Ectodermal cell (in vitro differentiated cells): ENCODE results near the gene GNG4.
"Not testable (repeated sequence)": the region's sequence is repeated elsewhere in the genome, so short reads cannot be mapped to it uniquely, and the experiment has no call there.

Experiments
- H3K27ac ChIP-seq: 2 replicates; pipeline ENCODE4 v1.7.0; 2013; ENCODE audit warnings: mild to moderate bottlenecking, low read depth, low read length; ENCODE audit not compliant: insufficient read depth, poor library complexity, severe bottlenecking
- H3K27me3 ChIP-seq: 2 replicates; pipeline ENCODE4 v1.7.0; 2013; ENCODE audit warnings: mild to moderate bottlenecking, low read length; ENCODE audit not compliant: insufficient read depth, control insufficient read depth, poor library complexity, severe bottlenecking
- H3K36me3 ChIP-seq: one replicate; pipeline ENCODE4 v1.7.0; 2013; ENCODE audit warnings: low read length; ENCODE audit not compliant: control insufficient read depth, insufficient read depth
- H3K4me1 ChIP-seq: one replicate; pipeline ENCODE4 v1.7.0; 2013; ENCODE audit warnings: low read length; ENCODE audit not compliant: control insufficient read depth, insufficient read depth
- H3K4me3 ChIP-seq: 2 replicates; pipeline ENCODE4 v1.7.0; 2013; ENCODE audit warnings: low read depth, low read length, control low read depth; ENCODE audit not compliant: insufficient read depth
- H3K9me3 ChIP-seq: 2 replicates; pipeline ENCODE4 v1.7.0; 2013; ENCODE audit warnings: mild to moderate bottlenecking, low read length, moderate library complexity; ENCODE audit not compliant: control insufficient read depth
- whole genome bisulfite sequencing, 2 experiments: methylation state at CpG; one replicate each; pipeline ENCODE4 v1.1.7; 2013; ENCODE audit warnings: missing lambda C conversion rate in 2 of 2; 5-methylcytosine and 5-hydroxymethylcytosine counted together

The GNG4 gene

DNA sequence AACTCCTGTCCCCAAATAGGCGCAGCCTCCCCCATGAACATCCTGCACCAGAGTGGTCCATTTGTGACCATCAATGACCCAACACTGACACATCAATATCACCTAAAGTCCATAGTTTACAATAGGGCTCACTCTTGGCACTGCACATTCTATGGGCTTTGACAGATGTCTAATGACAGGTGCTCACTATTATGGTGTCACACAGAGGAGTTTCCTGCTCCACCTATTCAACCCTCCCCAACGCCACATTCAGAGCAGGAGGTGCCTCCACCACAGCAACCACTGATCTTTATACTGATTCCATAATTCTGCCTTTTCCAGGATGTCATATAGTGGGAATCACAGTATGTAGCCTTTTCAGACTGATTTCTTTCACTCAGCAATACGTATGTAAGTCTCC lies 24.2 kb downstream of the GNG4 start:
- H3K36me3 ChIP-seq, result no peaks in the 10 kb centered on the region
- H3K27me3 ChIP-seq, result no peaks in the 10 kb centered on the region
- H3K9me3 ChIP-seq, result no peaks in the 10 kb centered on the region
- no peak overlapping the region for H3K27ac ChIP-seq
- 93% methylated on average over 2 to 3 of the region's 3 CpGs for WGBS, 2 experiments
- peaks cover 7% of the 10 kb centered on the region for H3K4me1 ChIP-seq
- no peak overlapping the region for H3K4me3 ChIP-seq

DNA sequence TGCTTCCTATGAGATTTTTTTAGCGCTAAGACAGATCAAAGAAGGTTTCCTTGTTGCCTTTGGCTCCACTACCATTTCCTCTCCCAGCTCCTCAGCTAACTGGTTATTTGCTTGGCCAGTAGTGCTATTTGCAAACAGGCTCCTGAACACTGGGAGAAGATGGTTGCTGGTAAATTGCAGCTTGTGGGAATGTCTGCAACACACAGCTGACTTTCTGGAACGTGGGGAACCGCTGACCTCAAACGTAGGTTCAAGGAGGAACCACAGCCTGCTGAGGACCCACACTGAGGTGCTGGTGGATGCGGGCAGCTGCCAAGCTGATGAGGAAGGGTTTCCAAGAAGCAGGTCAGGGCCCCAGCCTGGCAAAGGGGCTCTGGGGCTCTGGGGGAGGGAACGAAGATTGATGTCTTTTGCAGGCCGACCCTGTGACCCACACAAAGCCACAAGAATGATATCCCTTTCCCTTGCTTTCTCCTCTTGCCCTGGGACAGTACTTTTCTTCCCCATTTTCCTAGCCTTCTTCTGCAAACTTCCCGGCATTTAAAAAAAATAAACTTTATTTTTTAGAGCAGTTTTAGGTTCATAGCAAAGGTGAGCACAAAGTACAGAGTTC lies 24.8 kb downstream of the GNG4 start:
- 83 to 87% methylated on average over 8 of the region's 8 CpGs for whole genome bisulfite sequencing, 2 experiments
- H3K4me3 ChIP-seq, result no peak overlapping the region

DNA sequence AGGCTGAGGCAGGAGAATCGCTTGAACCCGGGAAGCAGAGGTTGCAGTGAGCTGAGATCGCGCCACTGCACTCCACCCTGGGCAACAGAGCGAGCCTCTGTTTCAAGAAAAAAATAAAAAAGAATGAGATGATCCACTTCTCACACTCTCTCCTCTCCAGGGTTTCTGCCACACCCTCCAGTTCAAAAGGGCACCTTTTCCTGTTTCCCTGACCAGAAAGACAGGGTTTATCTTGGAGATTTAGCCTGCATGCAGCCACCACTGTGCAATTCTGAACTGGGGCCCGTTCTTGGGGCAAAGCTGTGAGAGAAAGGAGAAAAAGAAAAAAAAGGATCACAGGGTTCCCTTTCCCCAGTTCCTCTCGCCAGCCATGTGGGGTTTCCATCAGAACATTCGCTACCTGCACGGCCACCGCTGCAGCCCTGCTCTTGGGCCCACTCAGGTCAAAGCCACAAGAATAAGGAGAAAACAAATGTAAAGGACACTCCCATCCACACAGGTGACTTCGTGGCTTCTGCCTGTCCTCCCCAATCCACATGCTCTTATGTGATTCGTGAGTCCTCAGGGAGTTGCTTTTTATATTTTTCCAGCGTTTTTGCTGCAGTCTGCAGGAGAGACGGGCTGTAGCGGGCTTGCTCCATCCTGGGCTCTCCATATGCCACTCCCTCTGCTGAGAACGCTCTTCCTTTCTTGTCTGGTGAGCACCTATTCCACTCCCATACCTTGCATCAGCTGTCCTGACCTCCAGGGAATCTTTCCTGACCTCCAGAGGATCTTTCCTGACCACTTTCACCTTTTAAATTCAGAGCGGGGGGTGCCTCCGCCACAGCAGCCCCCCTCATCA lies 26.4 kb downstream of the GNG4 start:
- no peaks in the 10 kb centered on the region for H3K27me3 ChIP-seq
- no peaks in the 10 kb centered on the region for H3K36me3 ChIP-seq
- WGBS, 2 experiments, result 85 to 87% methylated on average over 18 of the region's 18 CpGs
- H3K4me1 ChIP-seq, result peaks cover 7% of the 10 kb centered on the region
- no peak overlapping the region for H3K27ac ChIP-seq
- H3K4me3 ChIP-seq, result no peak overlapping the region
- no peaks in the 10 kb centered on the region for H3K9me3 ChIP-seq

More for the DNA sequence above, 24.8 kb downstream of the GNG4 start:
- Histone ChIP-seq H3K27me3 (no peaks in the 10 kb centered on the region), H3K27ac (no peak overlapping the region), H3K4me1 (peaks cover 7% of the 10 kb centered on the region), H3K36me3 (no peaks in the 10 kb centered on the region), H3K9me3 (no peaks in the 10 kb centered on the region)

DNA sequence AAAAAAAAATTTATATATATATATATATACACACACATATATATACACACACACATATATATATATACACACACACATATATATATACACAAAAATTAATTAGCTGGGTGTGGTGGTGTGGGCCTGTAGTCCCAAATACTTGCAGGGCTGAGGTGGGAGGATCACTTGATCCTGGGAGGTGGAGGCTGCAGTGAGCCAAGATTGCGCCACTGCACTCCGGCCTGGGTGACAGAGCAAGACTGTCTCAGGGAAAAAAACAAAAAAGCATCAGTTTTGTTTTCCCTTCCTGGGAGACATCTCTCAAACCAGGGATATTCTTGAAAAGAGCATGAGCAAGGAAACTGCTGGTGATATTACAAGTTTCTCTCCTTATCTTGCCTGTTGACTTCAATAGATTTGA lies 30.4 kb downstream of the GNG4 start:
- not testable (repeated sequence) for H3K27ac ChIP-seq, H3K27me3 ChIP-seq, H3K36me3 ChIP-seq, H3K4me3 ChIP-seq, H3K9me3 ChIP-seq, H3K4me1 ChIP-seq
- 92 to 93% methylated on average over 2 of the region's 2 CpGs for WGBS, 2 experiments

DNA sequence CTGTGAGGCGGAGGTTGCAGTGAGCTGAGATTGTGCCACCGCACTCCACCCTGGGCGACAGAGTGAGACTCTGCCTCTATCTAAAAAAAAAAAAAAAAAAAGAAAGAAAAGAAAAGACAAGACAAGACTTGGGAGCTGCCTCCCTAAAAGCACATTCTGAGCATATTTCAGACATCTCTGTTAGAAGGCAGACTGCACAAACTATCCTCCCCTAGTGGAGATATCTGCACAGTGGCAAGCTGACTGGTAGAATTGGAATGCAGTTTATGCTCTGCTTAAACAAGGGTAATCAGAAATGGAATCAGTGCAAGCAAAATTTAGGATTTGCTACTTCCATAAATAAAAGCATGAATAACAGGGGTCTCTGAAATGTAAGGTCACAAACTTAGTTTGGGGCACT lies 31.8 kb downstream of the GNG4 start:
- WGBS, 2 experiments, result 90 to 97% methylated on average over 3 of the region's 3 CpGs
- Histone ChIP-seq H3K9me3 (no peaks in the 10 kb centered on the region), H3K36me3 (no peaks in the 10 kb centered on the region)

DNA sequence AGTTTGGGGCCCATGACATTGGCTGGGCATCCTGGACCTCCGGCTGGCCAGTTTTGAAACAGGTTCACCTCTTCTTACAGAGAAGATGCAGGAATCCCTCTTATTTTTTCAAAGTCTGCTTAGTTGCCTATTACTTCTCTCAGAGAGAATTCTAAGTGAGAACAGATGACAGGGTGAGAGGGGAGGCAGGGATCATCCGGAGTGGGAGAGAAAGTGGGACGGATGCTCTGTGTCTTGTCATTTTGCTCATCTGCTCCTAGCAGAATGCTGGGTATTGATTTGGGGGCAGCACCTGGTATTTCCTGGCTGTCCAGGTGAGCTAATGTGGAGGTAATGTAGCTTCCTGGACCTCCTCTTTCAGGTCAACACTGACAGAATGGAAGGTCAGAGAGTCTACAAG lies 32.4 kb downstream of the GNG4 start:
- Histone ChIP-seq H3K4me1 (no peaks in the 10 kb centered on the region), H3K27ac (no peak overlapping the region), H3K27me3 (no peaks in the 10 kb centered on the region), H3K4me3 (no peak overlapping the region), H3K36me3 (no peaks in the 10 kb centered on the region), H3K9me3 (no peaks in the 10 kb centered on the region)
- 91 to 93% methylated on average over 3 of the region's 3 CpGs for WGBS, 2 experiments

More for the DNA sequence above, 31.8 kb downstream of the GNG4 start:
- no peak overlapping the region for H3K27ac ChIP-seq
- H3K4me1 ChIP-seq, result no peaks in the 10 kb centered on the region
- H3K27me3 ChIP-seq, result no peaks in the 10 kb centered on the region
- no peak overlapping the region for H3K4me3 ChIP-seq

DNA sequence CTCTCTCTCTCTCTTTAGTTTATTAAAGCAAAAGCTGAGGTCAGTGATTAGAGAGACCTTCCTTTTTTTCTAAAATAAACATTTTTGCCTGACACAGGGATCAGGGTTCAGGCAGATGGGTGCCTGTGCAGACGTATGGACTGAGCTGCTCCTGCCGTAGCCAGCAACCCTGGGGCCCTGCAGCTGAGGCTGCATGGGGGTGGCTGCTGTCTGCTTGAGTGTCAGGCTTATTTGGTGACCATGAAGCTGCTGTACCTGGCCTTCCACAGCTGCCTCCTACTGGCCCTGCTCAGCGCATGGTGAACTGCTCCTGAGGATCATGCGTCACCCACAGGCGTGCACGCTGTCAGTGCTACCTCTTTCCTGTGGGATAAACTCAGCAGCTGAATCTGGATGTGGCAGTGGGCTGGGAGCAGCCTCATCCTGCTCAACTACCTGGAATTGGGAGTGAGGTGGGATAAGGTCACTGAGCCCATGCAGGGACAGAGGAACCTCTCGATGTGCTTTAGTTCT lies 35.1 kb downstream of the GNG4 start:
- no peaks in the 10 kb centered on the region for H3K4me1 ChIP-seq
- WGBS, 2 experiments, result 93 to 94% methylated on average over 7 of the region's 7 CpGs

DNA sequence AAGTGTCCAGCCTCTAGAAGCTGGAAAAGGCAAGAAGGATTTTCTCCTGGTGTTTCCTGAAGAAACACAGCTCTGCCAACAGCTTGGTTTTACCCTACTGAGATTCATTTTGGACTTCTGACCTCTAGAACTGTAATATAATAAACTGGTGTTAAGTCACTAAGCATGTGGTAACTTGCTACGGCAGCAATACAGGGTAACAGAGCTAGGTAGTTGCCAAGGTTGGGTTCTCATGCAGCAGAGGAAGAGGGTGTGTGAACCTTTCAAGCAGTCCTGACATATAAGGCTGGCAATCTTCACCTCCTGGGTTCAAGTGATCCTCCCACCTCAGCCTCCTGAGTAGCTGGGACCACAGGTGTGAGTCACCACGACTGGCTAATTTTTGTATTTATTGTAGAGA lies 36.0 kb downstream of the GNG4 start:
- Histone ChIP-seq H3K36me3 (no peaks in the 10 kb centered on the region), H3K4me1 (no peaks in the 10 kb centered on the region), H3K4me3 (no peak overlapping the region), H3K27me3 (no peaks in the 10 kb centered on the region), H3K27ac (no peak overlapping the region), H3K9me3 (no peaks in the 10 kb centered on the region)
- 91 to 93% methylated on average over 2 of the region's 2 CpGs for WGBS, 2 experiments

More for the DNA sequence above, 35.1 kb downstream of the GNG4 start:
- Histone ChIP-seq H3K36me3 (no peaks in the 10 kb centered on the region), H3K27ac (no peak overlapping the region), H3K9me3 (no peaks in the 10 kb centered on the region), H3K4me3 (no peak overlapping the region), H3K27me3 (no peaks in the 10 kb centered on the region)

DNA sequence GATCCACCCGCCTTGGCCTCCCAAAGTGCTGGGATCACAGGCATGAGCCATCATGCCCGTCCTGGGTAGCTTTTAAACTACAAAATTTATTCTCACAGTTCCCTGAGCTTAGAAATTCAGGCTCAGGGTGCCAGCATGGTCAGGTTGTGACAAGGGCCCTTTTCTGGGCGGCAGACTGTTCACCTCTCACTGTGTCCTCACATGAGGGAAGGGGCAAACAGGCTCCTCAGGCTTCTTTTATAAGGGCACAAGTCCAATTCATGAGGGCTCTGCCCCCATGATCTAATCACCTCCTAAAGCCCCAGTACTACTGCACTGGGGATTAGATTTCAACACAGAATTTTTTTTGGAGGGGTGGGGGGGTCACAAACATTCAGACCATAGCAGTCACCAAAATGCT lies 36.8 kb downstream of the GNG4 start:
- Histone ChIP-seq H3K9me3 (no peaks in the 10 kb centered on the region), H3K4me3 (no peak overlapping the region), H3K27me3 (no peaks in the 10 kb centered on the region), H3K4me1 (no peaks in the 10 kb centered on the region), H3K36me3 (no peaks in the 10 kb centered on the region), H3K27ac (no peak overlapping the region)
- 90 to 92% methylated on average over 3 of the region's 3 CpGs for whole genome bisulfite sequencing, 2 experiments

DNA sequence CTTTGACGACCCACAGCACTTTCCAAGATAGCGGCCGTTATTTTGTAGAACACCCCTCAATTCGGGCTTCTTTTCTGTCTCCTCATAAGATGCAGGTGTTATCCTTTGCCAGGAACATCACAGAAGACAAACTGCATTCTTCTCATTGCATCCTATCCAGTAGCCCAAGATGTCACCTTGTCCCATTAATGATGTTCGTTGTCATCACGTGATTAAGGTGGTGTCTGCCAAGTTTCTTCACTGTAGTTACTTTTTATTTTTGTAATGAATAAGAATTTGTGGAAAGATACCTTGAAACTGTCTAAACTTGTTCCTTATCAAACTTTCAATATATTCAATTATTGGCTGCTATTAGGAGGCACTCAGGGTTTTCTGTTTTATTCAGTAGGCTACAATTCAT lies 39.4 kb downstream of the GNG4 start:
- Histone ChIP-seq H3K27ac (no peak overlapping the region), H3K4me1 (no peaks in the 10 kb centered on the region), H3K9me3 (no peaks in the 10 kb centered on the region)

More for the DNA sequence above, 39.4 kb downstream of the GNG4 start:
- Histone ChIP-seq H3K4me3 (no peak overlapping the region), H3K36me3 (no peaks in the 10 kb centered on the region), H3K27me3 (no peaks in the 10 kb centered on the region)
- 93 to 95% methylated on average over 6 of the region's 6 CpGs for WGBS, 2 experiments
